GM10266 (cell line): Measurements from ENCODE around the gene CFAP45.

Source experiments
- DNase-seq: peaks from one replicate; pipeline ENCODE4 v3.0.0; 2012; ENCODE audit errors: extremely low spot score
- CTCF ChIP-seq: IDR thresholded peaks from 2 replicates; pipeline ENCODE4 v1.5.1; 2012; ENCODE audit warnings: mild to moderate bottlenecking, low read depth; ENCODE audit not compliant: control insufficient read depth, insufficient read depth; ENCODE audit errors: missing control alignments

Gene CFAP45

GRCh38 chr1:159889821-159890252 is 10.1 kb downstream of the CFAP45 start:
- TF ChIP-seq CTCF, result no peak
- DNase-seq, result peak; percentile 77

- DNase-seq, result no peak
These were observed 10.8 kb downstream of the CFAP45 start for GRCh38 chr1:159889202-159889601.

GRCh38 chr1:159884296-159884695 is 15.7 kb downstream of the CFAP45 start:
- no peak for DNase-seq
- TF ChIP-seq CTCF, result no peak

More at GRCh38 chr1:159889202-159889601, 10.8 kb downstream of the CFAP45 start:
- no peak for TF ChIP-seq CTCF

- no peak for TF ChIP-seq CTCF
- DNase-seq, result no peak
These were observed 16.8 kb downstream of the CFAP45 start for GRCh38 chr1:159883134-159883533.

- no peak for TF ChIP-seq CTCF
- DNase-seq, result no peak
These were observed 17.5 kb downstream of the CFAP45 start for GRCh38 chr1:159882527-159882862.

- no peak for DNase-seq
These were observed 18.1 kb downstream of the CFAP45 start for GRCh38 chr1:159881622-159882526.

More at GRCh38 chr1:159881622-159882526, 18.1 kb downstream of the CFAP45 start:
- TF ChIP-seq CTCF, result no peak
